MCF 10A (cell line): ENCODE results near the gene CCSER2. TPM values are rescaled to one million over a fixed set of nuclear protein-coding genes. Genes with fewer than 3 reads are reported as not detected.
"Not testable (repeated sequence)": the region's sequence is repeated elsewhere in the genome, so short reads cannot be mapped to it uniquely, and the experiment has no call there.

ENCODE experiments used
- BruUV-seq: library from RNA; stranded (reverse); fragments of 400-500 nt; replicated peaks from 2 replicates; lab custom pipeline; 2021; lab: Mats Ljungman, UMichigan
- CTCF ChIA-PET: fragments of 300-600 bp; sonication (Branson Sonifier 250); formaldehyde crosslinking; extraction: SDS; loops from one replicate; lab custom pipeline; 2021; ENCODE audit warnings: antibody characterized with exemption, inconsistent platforms; lab: Yijun Ruan, JAX
- POLR2A ChIA-PET: fragments of 300-600, 350-650 bp; sonication (Branson Sonifier 250); formaldehyde crosslinking; extraction: SDS; loops from one replicate; lab custom pipeline; 2020; ENCODE audit warnings: antibody characterized with exemption, inconsistent platforms; lab: Yijun Ruan, JAX
- DNase-seq: peaks from one replicate; pipeline ENCODE4 v3.0.0-alpha.2; 2018; ENCODE audit not compliant: unreplicated experiment
- H3K27ac Mint-ChIP-seq: one replicate; pipeline ENCODE4 v1.8.0; 2022; ENCODE audit warnings: mild to moderate bottlenecking, low read depth, mixed read lengths; ENCODE audit not compliant: unreplicated experiment
- H3K27me3 Mint-ChIP-seq: one replicate; pipeline ENCODE4 v1.8.0; 2022; ENCODE audit warnings: mixed read lengths; ENCODE audit not compliant: insufficient read depth, unreplicated experiment
- H3K36me3 Mint-ChIP-seq: one replicate; pipeline ENCODE4 v1.8.0; 2022; ENCODE audit warnings: mild to moderate bottlenecking, moderate library complexity, mixed read lengths; ENCODE audit not compliant: insufficient read depth, unreplicated experiment
- H3K4me1 Mint-ChIP-seq: one replicate; pipeline ENCODE4 v1.8.0; 2022; ENCODE audit warnings: mixed read lengths; ENCODE audit not compliant: insufficient read depth, unreplicated experiment
- H3K4me3 Mint-ChIP-seq: one replicate; pipeline ENCODE4 v1.8.0; 2022; ENCODE audit warnings: mild to moderate bottlenecking, moderate library complexity, mixed read lengths; ENCODE audit not compliant: unreplicated experiment
- H3K9me3 Mint-ChIP-seq: one replicate; pipeline ENCODE4 v1.8.0; 2022; ENCODE audit warnings: mixed read lengths; ENCODE audit not compliant: unreplicated experiment
- CTCF ChIP-seq: fragments of 200-600 bp; IDR thresholded peaks from one replicate; pipeline ENCODE4 v1.8.0; 2022; ENCODE audit warnings: antibody characterized with exemption, mild to moderate bottlenecking; ENCODE audit not compliant: unreplicated experiment
- intact Hi-C: fragments of 100-400 bp; cut with micrococcal nuclease; formaldehyde crosslinking; loops from 2 replicates; pipeline ENCODE4 v1.14.1; 2022
- total RNA-seq: library from RNA; stranded (reverse); gene quantifications from 2 replicates; pipeline ENCODE4 v1.2.3, GENCODE V29; 2022

Gene CCSER2
- total RNA-seq, 1 experiment from 2014 or later: 70.0 TPM

- Mint-ChIP-seq H3K36me3 (no peaks in the 10 kb centered on the region), H3K4me1 (peaks cover 5% of the 10 kb centered on the region), H3K27ac (no peak overlapping the region), H3K27me3 (no peaks in the 10 kb centered on the region), H3K9me3 (no peaks in the 10 kb centered on the region), H3K4me3 (no peak overlapping the region)
- DNase-seq: no peak
- TF ChIP-seq CTCF: no peak
- intact Hi-C loops: no loop called here
- BruUV-seq: no TSS peak
- CTCF ChIA-PET: interaction anchor here (0.6 to 0.9 kb wide), 3 partner anchors 10 to 56 kb away, joined by 3 to 4 read pairs (median 3); no protein-coding TSS in a partner anchor
- POLR2A ChIA-PET: no interaction called here
These were observed 15.6 kb upstream of the CCSER2 start for GRCh38 chr10:84312816-84313215.

GRCh38 chr10:84314275-84314674 is 14.1 kb upstream of the CCSER2 start:
- peaks cover 5% of the 10 kb centered on the region for H3K4me1 Mint-ChIP-seq
- BruUV-seq: no TSS peak
- H3K27me3 Mint-ChIP-seq: no peaks in the 10 kb centered on the region
- CTCF ChIA-PET: no interaction called here
- no peak overlapping the region for H3K4me3 Mint-ChIP-seq
- no peak for DNase-seq
- intact Hi-C loops: no loop called here
- TF ChIP-seq CTCF: no peak
- POLR2A ChIA-PET: no interaction called here
- H3K36me3 Mint-ChIP-seq: no peaks in the 10 kb centered on the region
- no peak overlapping the region for H3K27ac Mint-ChIP-seq
- H3K9me3 Mint-ChIP-seq: no peaks in the 10 kb centered on the region

- Mint-ChIP-seq H3K4me1 (peaks cover 5% of the 10 kb centered on the region), H3K36me3 (no peaks in the 10 kb centered on the region), H3K27me3 (no peaks in the 10 kb centered on the region), H3K27ac (no peak overlapping the region), H3K9me3 (no peaks in the 10 kb centered on the region), H3K4me3 (no peak overlapping the region)
- intact Hi-C loops: no loop called here
- no TSS peak for BruUV-seq
- CTCF ChIA-PET: interaction anchor here (0.9 kb wide), 1 partner anchor 10 kb away, joined by 5 read pairs; no protein-coding TSS in a partner anchor
- DNase-seq: no peak
- no peak for TF ChIP-seq CTCF
- POLR2A ChIA-PET: interaction anchor here (0.6 to 1.3 kb wide), 3 partner anchors 11 to 48 kb away, joined by 3 to 4 read pairs (median 4); partner anchors contain the start of gene CCSER2
These were observed 11.2 kb upstream of the CCSER2 start for GRCh38 chr10:84317174-84317573.

- ChIA-PET CTCF (no interaction called here), POLR2A (no interaction called here)
- Mint-ChIP-seq H3K9me3 (no peaks in the 10 kb centered on the region), H3K4me1 (no peaks in the 10 kb centered on the region), H3K4me3 (no peak overlapping the region), H3K27ac (no peak overlapping the region), H3K27me3 (no peaks in the 10 kb centered on the region), H3K36me3 (no peaks in the 10 kb centered on the region)
- no peak for TF ChIP-seq CTCF
- no TSS peak for BruUV-seq
- DNase-seq: no peak
- intact Hi-C loops: no loop called here
These were observed 6.5 kb upstream of the CCSER2 start for GRCh38 chr10:84321902-84322301.

GRCh38 chr10:84323566-84323965 is 4.8 kb upstream of the CCSER2 start:
- intact Hi-C loops, DNase-seq, H3K9me3 Mint-ChIP-seq, H3K36me3 Mint-ChIP-seq, H3K27ac Mint-ChIP-seq, CTCF ChIA-PET, H3K4me3 Mint-ChIP-seq, H3K27me3 Mint-ChIP-seq, BruUV-seq, POLR2A ChIA-PET, H3K4me1 Mint-ChIP-seq: not testable (repeated sequence)

GRCh38 chr10:84326995-84327394 is 1.4 kb upstream of the CCSER2 start:
- H3K4me3 Mint-ChIP-seq, CTCF ChIA-PET, DNase-seq, H3K36me3 Mint-ChIP-seq, H3K27me3 Mint-ChIP-seq, BruUV-seq, H3K27ac Mint-ChIP-seq, H3K9me3 Mint-ChIP-seq: not testable (repeated sequence)
- intact Hi-C loops: loop anchor here (5.0 kb wide), 1 partner anchor 60 kb away; no protein-coding TSS in a partner anchor
- POLR2A ChIA-PET: interaction anchor here (0.8 kb wide), 1 partner anchor 17 kb away, joined by 5 read pairs; no protein-coding TSS in a partner anchor
- peaks cover 18% of the 10 kb centered on the region for H3K4me1 Mint-ChIP-seq
